ENCODE data around the gene AUTS2.

DNA sequence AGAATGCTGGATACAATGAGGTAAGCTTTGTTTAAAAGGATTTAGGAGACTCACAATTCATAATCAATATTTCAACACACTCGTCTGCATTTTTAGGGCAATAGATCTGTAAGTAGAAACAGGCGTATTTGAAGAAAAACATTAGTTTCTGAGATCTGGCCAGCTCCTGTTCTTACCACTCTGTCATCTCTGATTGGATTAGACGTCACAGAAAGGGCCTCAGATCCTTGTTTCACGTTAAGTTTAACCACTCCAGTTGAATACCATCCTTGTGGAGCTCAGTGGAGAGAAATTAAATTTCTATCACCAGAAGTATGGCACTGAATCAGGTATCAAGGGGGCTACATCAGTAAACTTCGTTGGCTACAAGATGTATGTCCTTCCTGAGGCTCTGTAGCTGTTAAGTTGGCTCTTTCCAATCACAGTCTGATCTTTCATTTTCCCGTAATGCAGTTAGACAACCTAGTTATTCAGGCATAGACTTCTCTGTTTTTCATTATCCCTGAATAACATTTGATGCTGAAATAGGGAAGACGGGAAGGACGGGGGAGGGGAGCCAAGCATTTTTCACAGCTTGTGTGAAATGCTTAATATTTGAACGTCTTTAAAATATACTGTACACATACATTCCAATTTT lies 874.4 kb downstream of the AUTS2 start:
- TF ChIP-seq, protein P1, sequence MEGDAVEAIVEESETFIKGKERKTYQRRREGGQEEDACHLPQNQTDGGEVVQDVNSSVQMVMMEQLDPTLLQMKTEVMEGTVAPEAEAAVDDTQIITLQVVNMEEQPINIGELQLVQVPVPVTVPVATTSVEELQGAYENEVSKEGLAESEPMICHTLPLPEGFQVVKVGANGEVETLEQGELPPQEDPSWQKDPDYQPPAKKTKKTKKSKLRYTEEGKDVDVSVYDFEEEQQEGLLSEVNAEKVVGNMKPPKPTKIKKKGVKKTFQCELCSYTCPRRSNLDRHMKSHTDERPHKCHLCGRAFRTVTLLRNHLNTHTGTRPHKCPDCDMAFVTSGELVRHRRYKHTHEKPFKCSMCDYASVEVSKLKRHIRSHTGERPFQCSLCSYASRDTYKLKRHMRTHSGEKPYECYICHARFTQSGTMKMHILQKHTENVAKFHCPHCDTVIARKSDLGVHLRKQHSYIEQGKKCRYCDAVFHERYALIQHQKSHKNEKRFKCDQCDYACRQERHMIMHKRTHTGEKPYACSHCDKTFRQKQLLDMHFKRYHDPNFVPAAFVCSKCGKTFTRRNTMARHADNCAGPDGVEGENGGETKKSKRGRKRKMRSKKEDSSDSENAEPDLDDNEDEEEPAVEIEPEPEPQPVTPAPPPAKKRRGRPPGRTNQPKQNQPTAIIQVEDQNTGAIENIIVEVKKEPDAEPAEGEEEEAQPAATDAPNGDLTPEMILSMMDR (IDR thresholded peaks at IDR 0.05): no peak
- TF ChIP-seq REST (IDR thresholded peaks at IDR 0.05; ENCODE audit: insufficient read depth in 1 of 2, low read depth in 2 of 2, low read length in 1 of 2): no peak
- no peak for TF ChIP-seq TCF7L2 (IDR thresholded peaks at IDR 0.05; ENCODE audit: low read depth, low read length)

All from Panc1 (cell line).